HL-60 (cell line): Measurements from ENCODE around the gene TANGO2.

Experiments
- DNase-seq, 2 experiments: peaks; one replicate each; pipeline ENCODE4 v3.0.0-alpha.2; 2010 to 2020; ENCODE audit warnings: low read depth in 1 of 2, low spot score in 1 of 2
- H3K27ac ChIP-seq: fragments of 250-450 bp; sonication (Bioruptor Pico); replicated peaks from 2 replicates; pipeline ENCODE4 v1.5.1; 2020; ENCODE audit warnings: mild to moderate bottlenecking, moderate library complexity
- H3K27me3 ChIP-seq: fragments of 250-450 bp; sonication (Bioruptor Pico); 2 replicates; pipeline ENCODE4 v1.5.1; 2021; ENCODE audit warnings: mild to moderate bottlenecking, moderate library complexity; ENCODE audit not compliant: insufficient read depth, poor library complexity, severe bottlenecking
- H3K4me3 ChIP-seq: replicated peaks from 2 replicates; pipeline ENCODE4 v1.5.1; 2011; ENCODE audit warnings: mild to moderate bottlenecking, control low read depth, low read length; ENCODE audit not compliant: insufficient read depth
- GABPA ChIP-seq: IDR thresholded peaks from 2 replicates; pipeline ENCODE4 v1.6.1; 2012; ENCODE audit warnings: low read depth
- POLR2AphosphoS5 ChIP-seq: IDR thresholded peaks from 2 replicates; pipeline ENCODE4 v1.6.1; 2012; ENCODE audit warnings: low read depth
- SPI1 ChIP-seq: IDR thresholded peaks from 2 replicates; pipeline ENCODE4 v1.6.1; 2012; ENCODE audit warnings: low read depth, mild to moderate bottlenecking, borderline replicate concordance
- TF ChIP-seq, protein P1 (sequence below): IDR thresholded peaks from one replicate; pipeline ENCODE4 v1.5.1; 2011; ENCODE audit warnings: low read length, control low read depth, inconsistent platforms; ENCODE audit not compliant: insufficient read depth
- TF ChIP-seq, protein P2 (sequence below): IDR thresholded peaks from 2 replicates; pipeline ENCODE4 v1.6.1; 2012; ENCODE audit warnings: low read depth; ENCODE audit not compliant: insufficient replicate concordance

TANGO2 gene

DNA sequence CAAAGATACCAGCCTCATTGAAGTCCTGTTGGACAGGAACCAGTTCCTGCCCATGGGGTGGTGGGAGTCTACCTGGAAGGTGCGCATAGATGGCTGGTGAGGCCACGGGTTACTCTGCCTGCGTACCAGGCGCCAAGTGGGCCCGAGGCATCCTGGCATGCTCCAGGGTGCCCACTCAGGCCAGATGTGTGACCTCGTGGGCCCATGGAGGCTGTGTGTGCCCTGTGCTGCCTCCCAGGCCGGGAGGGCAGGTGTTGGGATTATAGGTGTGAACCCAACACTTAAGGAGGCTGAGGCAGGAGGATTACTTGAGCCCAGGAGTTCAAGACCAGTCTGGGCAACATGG is 23.1 kb downstream of the TANGO2 start:
- H3K27ac ChIP-seq: no peak overlapping the region
- TF ChIP-seq, protein P1, sequence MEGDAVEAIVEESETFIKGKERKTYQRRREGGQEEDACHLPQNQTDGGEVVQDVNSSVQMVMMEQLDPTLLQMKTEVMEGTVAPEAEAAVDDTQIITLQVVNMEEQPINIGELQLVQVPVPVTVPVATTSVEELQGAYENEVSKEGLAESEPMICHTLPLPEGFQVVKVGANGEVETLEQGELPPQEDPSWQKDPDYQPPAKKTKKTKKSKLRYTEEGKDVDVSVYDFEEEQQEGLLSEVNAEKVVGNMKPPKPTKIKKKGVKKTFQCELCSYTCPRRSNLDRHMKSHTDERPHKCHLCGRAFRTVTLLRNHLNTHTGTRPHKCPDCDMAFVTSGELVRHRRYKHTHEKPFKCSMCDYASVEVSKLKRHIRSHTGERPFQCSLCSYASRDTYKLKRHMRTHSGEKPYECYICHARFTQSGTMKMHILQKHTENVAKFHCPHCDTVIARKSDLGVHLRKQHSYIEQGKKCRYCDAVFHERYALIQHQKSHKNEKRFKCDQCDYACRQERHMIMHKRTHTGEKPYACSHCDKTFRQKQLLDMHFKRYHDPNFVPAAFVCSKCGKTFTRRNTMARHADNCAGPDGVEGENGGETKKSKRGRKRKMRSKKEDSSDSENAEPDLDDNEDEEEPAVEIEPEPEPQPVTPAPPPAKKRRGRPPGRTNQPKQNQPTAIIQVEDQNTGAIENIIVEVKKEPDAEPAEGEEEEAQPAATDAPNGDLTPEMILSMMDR: no peak
- no peak overlapping the region for H3K4me3 ChIP-seq
- no peaks in the 10 kb centered on the region for H3K27me3 ChIP-seq
- DNase-seq: no peak

DNA sequence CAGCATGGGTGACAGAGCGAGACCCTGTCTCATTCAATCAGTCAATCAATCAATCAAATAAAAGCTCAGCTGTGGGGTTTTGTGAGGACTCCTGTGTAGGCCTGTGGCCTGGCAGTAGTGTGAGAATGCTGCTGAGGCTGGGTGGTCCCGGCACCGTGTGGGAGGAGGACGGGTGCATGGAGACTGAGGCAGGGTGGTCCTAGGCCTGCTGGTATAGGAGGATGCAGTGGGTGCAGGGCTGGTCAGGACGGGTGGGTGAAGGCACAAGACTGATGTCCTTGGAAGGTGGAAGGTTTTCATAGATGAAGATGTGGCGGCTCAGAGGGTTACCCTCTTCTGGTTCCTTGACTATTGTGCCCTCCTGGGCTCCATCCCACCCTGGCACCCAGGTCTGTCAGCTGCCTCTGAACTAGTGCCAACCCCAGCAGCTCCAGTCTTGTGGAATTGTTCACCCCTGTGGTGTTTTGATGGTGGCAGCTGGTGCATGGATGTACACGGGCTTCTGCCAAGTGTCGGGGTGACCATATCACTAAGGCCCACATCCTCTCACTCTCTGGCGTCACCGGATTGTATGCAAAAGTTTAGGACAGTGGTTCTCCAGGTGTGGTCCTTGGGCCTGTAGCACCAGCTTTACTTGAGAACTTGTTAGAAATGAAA is 23.7 kb downstream of the TANGO2 start:
- Histone ChIP-seq H3K27ac (no peak overlapping the region), H3K4me3 (no peak overlapping the region), H3K27me3 (no peaks in the 10 kb centered on the region)
- DNase-seq: no peak
- TF ChIP-seq, protein P1: no peak
- TF ChIP-seq SPI1 (no peak), POLR2AphosphoS5 (no peak), GABPA (no peak)
- TF ChIP-seq, protein P2, sequence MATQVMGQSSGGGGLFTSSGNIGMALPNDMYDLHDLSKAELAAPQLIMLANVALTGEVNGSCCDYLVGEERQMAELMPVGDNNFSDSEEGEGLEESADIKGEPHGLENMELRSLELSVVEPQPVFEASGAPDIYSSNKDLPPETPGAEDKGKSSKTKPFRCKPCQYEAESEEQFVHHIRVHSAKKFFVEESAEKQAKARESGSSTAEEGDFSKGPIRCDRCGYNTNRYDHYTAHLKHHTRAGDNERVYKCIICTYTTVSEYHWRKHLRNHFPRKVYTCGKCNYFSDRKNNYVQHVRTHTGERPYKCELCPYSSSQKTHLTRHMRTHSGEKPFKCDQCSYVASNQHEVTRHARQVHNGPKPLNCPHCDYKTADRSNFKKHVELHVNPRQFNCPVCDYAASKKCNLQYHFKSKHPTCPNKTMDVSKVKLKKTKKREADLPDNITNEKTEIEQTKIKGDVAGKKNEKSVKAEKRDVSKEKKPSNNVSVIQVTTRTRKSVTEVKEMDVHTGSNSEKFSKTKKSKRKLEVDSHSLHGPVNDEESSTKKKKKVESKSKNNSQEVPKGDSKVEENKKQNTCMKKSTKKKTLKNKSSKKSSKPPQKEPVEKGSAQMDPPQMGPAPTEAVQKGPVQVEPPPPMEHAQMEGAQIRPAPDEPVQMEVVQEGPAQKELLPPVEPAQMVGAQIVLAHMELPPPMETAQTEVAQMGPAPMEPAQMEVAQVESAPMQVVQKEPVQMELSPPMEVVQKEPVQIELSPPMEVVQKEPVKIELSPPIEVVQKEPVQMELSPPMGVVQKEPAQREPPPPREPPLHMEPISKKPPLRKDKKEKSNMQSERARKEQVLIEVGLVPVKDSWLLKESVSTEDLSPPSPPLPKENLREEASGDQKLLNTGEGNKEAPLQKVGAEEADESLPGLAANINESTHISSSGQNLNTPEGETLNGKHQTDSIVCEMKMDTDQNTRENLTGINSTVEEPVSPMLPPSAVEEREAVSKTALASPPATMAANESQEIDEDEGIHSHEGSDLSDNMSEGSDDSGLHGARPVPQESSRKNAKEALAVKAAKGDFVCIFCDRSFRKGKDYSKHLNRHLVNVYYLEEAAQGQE: no peak

DNA sequence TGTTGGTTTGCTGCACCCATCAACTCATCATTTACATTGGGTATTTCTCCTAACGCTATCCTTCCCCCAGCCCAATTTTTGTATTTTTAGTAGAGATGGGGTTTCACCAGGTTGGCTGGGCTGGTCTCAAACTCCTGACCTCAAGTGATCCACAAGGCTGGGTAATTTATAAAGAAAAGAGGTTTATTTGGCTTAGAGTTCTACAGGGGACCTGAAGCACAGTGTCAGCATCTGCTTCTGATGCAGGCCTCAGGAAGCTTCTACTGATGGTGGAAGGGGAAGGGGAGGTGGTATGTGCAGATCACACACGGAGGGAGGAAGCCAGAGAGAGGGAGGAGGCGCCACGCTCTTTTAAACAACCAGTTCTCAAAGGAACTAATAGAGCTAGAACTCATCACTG is 25.8 kb downstream of the TANGO2 start:
- TF ChIP-seq GABPA: no peak
- no peak for TF ChIP-seq SPI1
- TF ChIP-seq POLR2AphosphoS5: no peak
- TF ChIP-seq, protein P2: no peak
- TF ChIP-seq, protein P1: no peak
- H3K4me3 ChIP-seq: no peak overlapping the region
- no peak for DNase-seq
- H3K27ac ChIP-seq: no peak overlapping the region
- H3K27me3 ChIP-seq: no peaks in the 10 kb centered on the region

DNA sequence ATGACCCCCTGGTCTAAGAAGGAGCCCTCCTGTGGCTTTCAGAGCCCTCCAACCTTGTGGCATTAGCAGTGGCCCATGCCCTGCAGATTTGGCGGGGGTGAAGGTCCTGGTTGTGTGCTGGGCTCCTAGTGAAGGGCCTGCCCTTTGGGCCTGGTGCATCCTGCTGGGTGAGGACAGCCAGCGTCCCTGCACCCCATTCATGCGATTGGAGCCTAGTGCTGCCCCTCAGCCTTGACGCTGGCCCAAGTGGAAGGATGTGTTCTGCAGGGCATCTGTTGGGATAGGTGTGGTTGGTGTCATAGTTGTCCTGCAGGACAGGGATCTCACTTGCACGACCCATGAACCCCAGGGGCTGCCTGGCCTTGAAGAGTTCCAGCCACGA is 31.0 kb downstream of the TANGO2 start:
- no peak for TF ChIP-seq SPI1
- TF ChIP-seq, protein P1: no peak
- TF ChIP-seq GABPA: no peak
- TF ChIP-seq, protein P2: no peak
- no peak for TF ChIP-seq POLR2AphosphoS5
- H3K27me3 ChIP-seq: no peaks in the 10 kb centered on the region
- no peak overlapping the region for H3K4me3 ChIP-seq
- DNase-seq: no peak
- no peak overlapping the region for H3K27ac ChIP-seq
